H9 (cell line): ENCODE data around the gene SMYD1. TPM values are rescaled to one million over a fixed set of nuclear protein-coding genes. Genes with fewer than 3 reads are reported as not detected.

Source experiments
- DNase-seq: peaks from one replicate; pipeline ENCODE4 v3.0.0-alpha.2; 2017
- H2AFZ ChIP-seq: one replicate; pipeline ENCODE4 v1.6.1; 2013; ENCODE audit warnings: mild to moderate bottlenecking, low read length, control low read depth, moderate library complexity
- H2AK5ac ChIP-seq: 2 replicates; pipeline ENCODE4 v1.6.1; 2013; ENCODE audit warnings: low read length, control low read depth, mixed read lengths; ENCODE audit not compliant: insufficient read length
- H2BK120ac ChIP-seq: one replicate; pipeline ENCODE4 v1.6.1; 2013; ENCODE audit warnings: low read depth, mild to moderate bottlenecking, low read length, control low read depth, inconsistent platforms; ENCODE audit not compliant: poor library complexity, severe bottlenecking
- H2BK12ac ChIP-seq: 2 replicates; pipeline ENCODE4 v1.6.1; 2013; ENCODE audit warnings: low read length, control low read depth, mixed read lengths, low read depth; ENCODE audit not compliant: insufficient read length
- H2BK15ac ChIP-seq: 2 replicates; pipeline ENCODE4 v1.6.1; 2013; ENCODE audit warnings: low read depth, low read length, control low read depth
- H2BK20ac ChIP-seq: one replicate; pipeline ENCODE4 v1.6.1; 2013; ENCODE audit warnings: low read depth, mild to moderate bottlenecking, low read length, control low read depth, inconsistent platforms; ENCODE audit not compliant: poor library complexity, severe bottlenecking
- H2BK5ac ChIP-seq: 2 replicates; pipeline ENCODE4 v1.6.1; 2013; ENCODE audit warnings: low read length, control low read depth, mixed read lengths; ENCODE audit not compliant: insufficient read length
- H3K14ac ChIP-seq: 2 replicates; pipeline ENCODE4 v1.6.1; 2013; ENCODE audit warnings: low read length, control low read depth; ENCODE audit not compliant: insufficient read depth
- H3K18ac ChIP-seq: 2 replicates; pipeline ENCODE4 v1.6.1; 2013; ENCODE audit warnings: low read depth, mild to moderate bottlenecking, mixed read lengths, low read length, control low read depth; ENCODE audit not compliant: insufficient read length
- H3K23ac ChIP-seq: 2 replicates; pipeline ENCODE4 v1.6.1; 2013; ENCODE audit warnings: low read length, control low read depth, mixed read lengths, low read depth; ENCODE audit not compliant: insufficient read length
- H3K23me2 ChIP-seq: 2 replicates; pipeline ENCODE4 v1.6.1; 2013; ENCODE audit warnings: low read depth, mild to moderate bottlenecking, mixed read lengths, low read length, control low read depth; ENCODE audit not compliant: insufficient read length, poor library complexity, severe bottlenecking
- H3K27ac ChIP-seq: 2 replicates; pipeline ENCODE4 v1.5.1; 2013; ENCODE audit warnings: low read length, control low read depth, mixed read lengths, low read depth; ENCODE audit not compliant: insufficient read length
- H3K27me3 ChIP-seq: 2 replicates; pipeline ENCODE4 v1.6.1; 2013; ENCODE audit warnings: low read length, control low read depth, inconsistent platforms; ENCODE audit not compliant: insufficient read depth
- H3K4ac ChIP-seq: 2 replicates; pipeline ENCODE4 v1.6.1; 2013; ENCODE audit warnings: low read depth, mild to moderate bottlenecking, control low read depth, inconsistent platforms, low read length, moderate library complexity
- H3K4me1 ChIP-seq: 2 replicates; pipeline ENCODE4 v1.6.1; 2013; ENCODE audit warnings: low read length, control low read depth, inconsistent platforms; ENCODE audit not compliant: insufficient read depth
- H3K4me2 ChIP-seq: 2 replicates; pipeline ENCODE4 v1.6.1; 2013; ENCODE audit warnings: low read length, control low read depth, mixed read lengths; ENCODE audit not compliant: insufficient read length, insufficient read depth
- H3K56ac ChIP-seq: 2 replicates; pipeline ENCODE4 v1.6.1; 2013; ENCODE audit warnings: low read depth, mild to moderate bottlenecking, mixed read lengths, low read length, control low read depth; ENCODE audit not compliant: insufficient read length
- H3K79me1 ChIP-seq: 2 replicates; pipeline ENCODE4 v1.6.1; 2013; ENCODE audit warnings: low read depth, mild to moderate bottlenecking, moderate library complexity, low read length, control low read depth, inconsistent platforms; ENCODE audit not compliant: insufficient read depth, poor library complexity, severe bottlenecking
- H3K79me2 ChIP-seq: 2 replicates; pipeline ENCODE4 v1.6.1; 2013; ENCODE audit warnings: low read length, control low read depth, inconsistent platforms; ENCODE audit not compliant: insufficient read depth
- H3K9ac ChIP-seq: 2 replicates; pipeline ENCODE4 v1.6.1; 2013; ENCODE audit warnings: low read length, control low read depth, mixed read lengths; ENCODE audit not compliant: insufficient read length; ENCODE audit errors: extremely low read depth
- H3K9me3 ChIP-seq: one replicate; pipeline ENCODE4 v1.6.1; 2013; ENCODE audit warnings: low read depth, low read length, inconsistent platforms; ENCODE audit not compliant: control insufficient read depth
- H3T11ph ChIP-seq: one replicate; pipeline ENCODE4 v1.6.1; 2013; ENCODE audit warnings: mild to moderate bottlenecking, low read length, control low read depth, inconsistent platforms
- H4K20me1 ChIP-seq: one replicate; pipeline ENCODE4 v1.6.1; 2013; ENCODE audit not compliant: control insufficient read depth, insufficient read length, insufficient read depth
- H4K5ac ChIP-seq: 2 replicates; pipeline ENCODE4 v1.6.1; 2013; ENCODE audit warnings: low read depth, mild to moderate bottlenecking, mixed read lengths, low read length, control low read depth; ENCODE audit not compliant: insufficient read length
- H4K8ac ChIP-seq: replicated peaks from 2 replicates; pipeline ENCODE4 v1.6.1; 2013; ENCODE audit warnings: low read length, control low read depth, mixed read lengths, low read depth; ENCODE audit not compliant: insufficient read length
- H4K91ac ChIP-seq: 2 replicates; pipeline ENCODE4 v1.6.1; 2013; ENCODE audit warnings: low read depth, mild to moderate bottlenecking, moderate library complexity, mixed read lengths, low read length, control low read depth; ENCODE audit not compliant: insufficient read length
- H3K27ac Mint-ChIP-seq, 3 experiments: 2 replicates in 2 of 3; 3 replicates in 1 of 3; pipeline ENCODE4 v1.8.0; 2020 to 2021; ENCODE audit warnings: mixed read lengths in 3 of 3, mild to moderate bottlenecking in 1 of 3, moderate library complexity in 1 of 3
- H3K27me3 Mint-ChIP-seq: 2 replicates; pipeline ENCODE4 v1.8.0; 2021; ENCODE audit warnings: low read depth, mild to moderate bottlenecking, moderate library complexity, mixed read lengths
- H3K36me3 Mint-ChIP-seq, 3 experiments: 2 replicates in 2 of 3; 3 replicates in 1 of 3; pipeline ENCODE4 v1.8.0; 2020 to 2021; ENCODE audit warnings: low read depth in 3 of 3, mixed read lengths in 3 of 3; ENCODE audit not compliant: insufficient read depth in 1 of 3
- H3K4me1 Mint-ChIP-seq, 2 experiments: 2 replicates each; pipeline ENCODE4 v1.8.0; 2020; ENCODE audit warnings: mixed read lengths in 2 of 2
- H3K4me3 Mint-ChIP-seq, 2 experiments: 2 replicates in 1 of 2; 3 replicates in 1 of 2; pipeline ENCODE4 v1.8.0; 2020 to 2021; ENCODE audit warnings: mild to moderate bottlenecking in 2 of 2, mixed read lengths in 2 of 2, moderate library complexity in 1 of 2
- H3K9me3 Mint-ChIP-seq, 2 experiments: 2 replicates in 1 of 2; 3 replicates in 1 of 2; pipeline ENCODE4 v1.8.0; 2020; ENCODE audit warnings: mild to moderate bottlenecking in 2 of 2, mixed read lengths in 2 of 2, moderate library complexity in 1 of 2
- WGBS: extraction: QIAGEN DNeasy Blood & Tissue Kit; methylation state at CpG from one replicate; pipeline ENCODE4 v1.1.7; 2013; ENCODE audit warnings: missing lambda C conversion rate, low lambda C conversion rate, mixed read lengths; ENCODE audit not compliant: insufficient read length; ENCODE audit errors: extremely low coverage; 5-methylcytosine and 5-hydroxymethylcytosine counted together
- total RNA-seq: library from RNA; stranded (reverse); gene quantifications from 2 replicates; pipeline ENCODE4 v1.2.1, GENCODE V29; 2021
- TF ChIP-seq, protein P1 (sequence below): fragments of 200-600 bp; sonication (generic); conservative IDR thresholded peaks from 3 replicates; pipeline ENCODE4 v1.8.0; 2021; ENCODE audit warnings: antibody characterized with exemption, mild to moderate bottlenecking

The SMYD1 gene
- total RNA-seq, 1 experiment from 2014 or later: not detected

DNA sequence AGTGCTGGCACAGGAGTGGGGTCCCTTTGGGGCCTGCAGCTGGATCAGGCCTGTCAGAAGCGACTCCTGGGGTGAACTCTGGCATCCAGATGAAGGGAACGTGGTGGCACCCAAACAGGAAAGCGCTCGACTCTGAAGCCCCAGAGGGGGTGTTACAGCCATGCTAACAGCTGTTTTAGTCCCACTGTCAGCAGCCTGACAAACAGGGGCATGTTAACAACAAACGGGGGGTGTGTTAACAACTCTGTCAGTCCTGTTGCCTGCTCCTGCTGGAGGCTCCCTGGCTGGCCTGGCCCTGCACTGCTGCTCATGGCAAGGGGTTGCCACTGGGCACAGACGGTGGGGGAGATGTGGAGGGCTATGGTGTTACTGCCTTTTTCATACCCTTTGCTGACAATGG, 48.7 kb upstream of the SMYD1 start:
- Histone ChIP-seq H3K9ac (no peak overlapping the region), H2AK5ac (no peak overlapping the region), H3K27ac (no peak overlapping the region), H3K18ac (no peak overlapping the region), H3K23ac (no peak overlapping the region), H3K79me1 (no peaks in the 10 kb centered on the region), H3K14ac (no peak overlapping the region), H3K4me2 (no peak overlapping the region), H3K56ac (no peak overlapping the region), H3K9me3 (no peaks in the 10 kb centered on the region), H3T11ph (no peak overlapping the region), H2AFZ (no peak overlapping the region), H3K23me2 (no peaks in the 10 kb centered on the region), H3K4ac (no peak overlapping the region), H2BK120ac (no peak overlapping the region), H4K8ac (no peak overlapping the region), H2BK5ac (no peak overlapping the region), H3K79me2 (no peaks in the 10 kb centered on the region), H4K91ac (no peak overlapping the region), H2BK15ac (no peak overlapping the region), H2BK20ac (no peak overlapping the region), H4K20me1 (no peaks in the 10 kb centered on the region), H2BK12ac (no peak overlapping the region), H3K4me1 (peaks cover 9% of the 10 kb centered on the region; the same call in 1 of the 2 replicates), H3K27me3 (no peaks in the 10 kb centered on the region), H4K5ac (no peak overlapping the region)
- no peak overlapping the region for H3K4me3 Mint-ChIP-seq
- H3K9me3 Mint-ChIP-seq: no peaks in the 10 kb centered on the region; a peak in 1 of 5 replicates
- TF ChIP-seq, protein P1, sequence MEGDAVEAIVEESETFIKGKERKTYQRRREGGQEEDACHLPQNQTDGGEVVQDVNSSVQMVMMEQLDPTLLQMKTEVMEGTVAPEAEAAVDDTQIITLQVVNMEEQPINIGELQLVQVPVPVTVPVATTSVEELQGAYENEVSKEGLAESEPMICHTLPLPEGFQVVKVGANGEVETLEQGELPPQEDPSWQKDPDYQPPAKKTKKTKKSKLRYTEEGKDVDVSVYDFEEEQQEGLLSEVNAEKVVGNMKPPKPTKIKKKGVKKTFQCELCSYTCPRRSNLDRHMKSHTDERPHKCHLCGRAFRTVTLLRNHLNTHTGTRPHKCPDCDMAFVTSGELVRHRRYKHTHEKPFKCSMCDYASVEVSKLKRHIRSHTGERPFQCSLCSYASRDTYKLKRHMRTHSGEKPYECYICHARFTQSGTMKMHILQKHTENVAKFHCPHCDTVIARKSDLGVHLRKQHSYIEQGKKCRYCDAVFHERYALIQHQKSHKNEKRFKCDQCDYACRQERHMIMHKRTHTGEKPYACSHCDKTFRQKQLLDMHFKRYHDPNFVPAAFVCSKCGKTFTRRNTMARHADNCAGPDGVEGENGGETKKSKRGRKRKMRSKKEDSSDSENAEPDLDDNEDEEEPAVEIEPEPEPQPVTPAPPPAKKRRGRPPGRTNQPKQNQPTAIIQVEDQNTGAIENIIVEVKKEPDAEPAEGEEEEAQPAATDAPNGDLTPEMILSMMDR: no peak
- WGBS: no CpG with 5 or more reads among the region's 6 CpGs
- H3K27me3 Mint-ChIP-seq: no peaks in the 10 kb centered on the region
- H3K36me3 Mint-ChIP-seq: no peaks in the 10 kb centered on the region; a peak in 1 of 7 replicates
- H3K4me1 Mint-ChIP-seq: peaks cover 42 to 45% of the 10 kb centered on the region in 2 experiments
- DNase-seq: no peak
- peak overlapping the region; percentile 37 to 85 (median 83); a peak in 5 of 7 replicates for H3K27ac Mint-ChIP-seq
